DMS79 (cell line): ENCODE data around the gene DKK3.

Experiments
- DNase-seq: peaks from one replicate; lab custom pipeline; 2025; lab: John Stamatoyannopoulos, UW

DKK3 gene

DNA sequence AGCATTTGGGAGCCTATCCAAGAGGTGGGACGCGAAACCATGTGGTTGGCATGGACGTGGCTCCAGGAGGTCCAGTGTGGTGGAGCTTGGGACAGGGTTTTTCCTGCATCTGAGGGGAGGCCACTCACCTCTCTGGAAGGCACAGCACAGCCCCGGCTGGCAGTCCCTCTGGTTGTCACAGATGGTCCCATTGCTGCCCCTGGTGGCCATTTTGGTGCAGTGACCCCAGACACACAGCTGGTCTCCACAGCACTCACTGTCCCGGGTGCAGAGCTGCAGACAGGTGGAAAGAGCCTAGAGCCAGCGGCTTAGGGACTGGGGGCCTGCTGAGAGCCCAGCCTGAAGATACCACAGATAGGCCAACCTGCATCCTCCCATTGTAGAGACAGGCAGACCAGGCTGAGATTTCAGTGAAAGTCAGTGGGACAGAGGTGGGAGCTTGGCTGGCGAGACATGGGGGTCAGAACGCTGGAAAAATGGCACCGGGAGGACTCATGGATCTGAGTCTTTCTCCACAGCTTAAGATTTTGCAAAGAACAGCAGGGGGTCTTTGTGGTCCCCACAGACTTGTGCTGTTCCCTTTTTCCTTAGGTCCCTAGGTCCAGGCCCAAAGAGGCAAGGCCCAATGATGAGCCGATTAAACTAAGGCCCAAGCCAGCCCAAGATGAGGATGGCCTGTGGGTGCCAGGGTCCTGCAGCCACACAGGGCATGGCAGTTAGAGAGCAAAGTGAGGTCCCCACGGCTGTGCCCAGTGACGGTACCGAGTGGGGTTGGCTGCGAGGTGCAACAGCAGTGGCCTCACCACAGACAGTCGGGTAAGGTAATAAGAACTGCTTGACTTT is 41.4 kb downstream of the DKK3 start:
- DNase-seq = no peak

GRCh38 chr11:11966354-11966741 is 42.1 kb downstream of the DKK3 start:
- no peak for DNase-seq

GRCh38 chr11:11965656-11966353 is 42.6 kb downstream of the DKK3 start:
- DNase-seq = no peak

- DNase-seq = no peak
Measured at GRCh38 chr11:11965192-11965591, 43.2 kb downstream of the DKK3 start.

- no peak for DNase-seq
Measured at GRCh38 chr11:11964774-11965150, 43.7 kb downstream of the DKK3 start.

DNA sequence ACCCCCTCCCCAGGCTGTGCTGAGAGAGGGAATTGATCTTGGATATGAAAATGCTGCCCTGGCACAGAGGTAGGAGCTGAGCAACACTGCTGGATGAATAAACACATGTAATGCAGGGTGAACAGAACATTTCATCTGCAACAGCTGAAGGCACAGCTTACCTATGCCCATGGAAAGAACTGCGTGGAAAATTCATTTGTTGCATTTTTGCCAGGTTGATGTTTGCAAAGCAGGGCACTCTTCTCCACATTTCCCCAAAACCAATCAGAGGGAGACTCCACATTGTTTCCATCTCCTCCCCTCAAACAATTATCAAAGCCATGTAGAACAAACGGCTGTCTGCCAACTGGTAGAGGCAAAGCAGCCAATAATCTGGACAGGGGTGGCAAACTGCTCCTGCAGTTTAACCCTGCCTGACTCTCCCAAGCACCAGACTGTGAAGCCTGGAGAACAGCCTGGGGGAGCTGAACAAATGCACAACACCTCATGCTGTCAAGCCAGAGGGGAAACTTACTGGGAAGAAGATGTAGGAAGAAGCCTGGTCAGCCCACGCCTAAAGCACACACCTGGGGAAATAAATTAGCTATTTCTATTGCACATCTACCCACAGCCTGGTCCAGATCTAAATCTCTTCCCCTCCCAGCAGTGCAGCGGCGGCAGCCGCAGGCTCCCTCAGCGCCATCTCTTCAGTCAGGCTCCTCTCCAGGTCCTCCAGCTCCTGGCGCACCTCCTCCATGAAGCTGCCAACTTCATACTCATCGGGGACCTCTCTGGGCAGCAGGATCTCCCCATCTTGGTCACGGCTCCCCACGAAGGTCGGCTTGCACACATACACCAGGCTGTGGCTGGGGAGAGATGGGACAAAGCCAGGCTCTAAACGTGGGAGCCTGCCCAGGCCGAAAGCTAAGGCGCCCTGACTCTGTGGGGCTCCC is 44.3 kb downstream of the DKK3 start:
- DNase-seq = no peak

DNA sequence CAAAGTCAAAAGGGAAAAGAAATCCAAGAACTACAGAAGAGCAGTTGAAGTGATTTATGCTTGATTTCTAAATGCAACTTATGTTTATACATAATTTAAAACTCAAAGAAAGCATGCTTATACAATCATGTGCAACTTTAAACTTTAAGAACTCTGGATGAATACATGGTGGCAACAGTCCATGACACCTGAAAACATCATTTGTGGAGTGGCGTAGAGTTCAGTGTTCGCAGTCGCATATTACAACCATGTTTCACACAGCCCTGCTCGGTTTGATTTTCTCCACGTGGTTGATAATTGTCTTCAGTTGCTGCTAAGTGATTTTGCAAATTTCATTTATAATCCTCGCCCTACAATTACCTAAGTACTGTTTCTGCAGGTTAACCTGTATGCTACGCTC is 45.4 kb downstream of the DKK3 start:
- DNase-seq = no peak

DNA sequence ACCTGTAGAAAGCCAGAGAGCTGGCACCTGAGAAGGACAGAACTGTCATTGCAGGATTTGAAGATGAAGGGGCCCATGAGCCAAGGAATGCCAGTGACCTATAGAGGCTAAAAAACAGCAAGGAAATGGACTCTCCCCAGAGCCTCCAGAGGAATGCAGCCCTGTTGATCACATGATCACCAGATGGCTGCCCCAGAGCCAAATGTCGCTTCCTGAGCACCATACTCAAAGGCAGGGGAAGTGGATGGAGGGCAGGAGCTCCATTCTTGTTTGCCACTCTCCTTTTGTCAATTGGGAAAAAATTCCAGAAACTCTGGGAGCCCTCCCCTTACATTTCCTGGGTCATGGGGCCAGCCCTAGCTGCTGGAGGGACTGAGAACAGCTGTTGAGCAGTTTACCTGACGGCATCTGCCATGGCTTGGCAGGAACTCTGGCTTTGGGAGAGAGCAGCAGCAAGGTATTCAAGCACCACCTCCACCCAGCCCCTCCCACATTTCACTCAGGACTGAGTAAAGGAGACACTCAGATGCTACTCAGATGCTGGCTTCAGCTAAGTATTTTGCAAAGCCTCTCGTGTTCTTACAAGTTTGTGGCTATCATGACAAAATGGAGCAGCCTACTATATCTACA is 46.9 kb downstream of the DKK3 start:
- no peak for DNase-seq

GRCh38 chr11:11960687-11961086 is 47.7 kb downstream of the DKK3 start:
- DNase-seq = no peak

DNA sequence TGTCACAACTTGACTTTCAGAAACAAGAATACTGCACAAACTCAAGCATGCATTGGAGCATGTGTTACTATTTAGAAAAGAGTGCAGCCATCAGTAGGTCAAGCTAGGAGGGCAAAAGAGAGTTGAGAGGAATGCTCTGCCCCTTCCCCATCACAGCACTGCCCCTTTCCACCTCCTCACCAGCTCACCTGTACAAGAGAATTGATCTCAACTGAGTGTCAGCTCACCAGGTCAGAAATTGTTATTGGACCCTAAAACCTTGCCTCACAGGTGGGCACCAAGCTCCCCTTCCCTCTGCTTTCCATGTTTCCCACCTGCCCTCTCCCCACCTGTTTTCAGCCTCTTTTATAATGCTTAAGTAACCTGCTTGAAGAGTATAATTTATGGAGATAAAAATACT is 48.8 kb downstream of the DKK3 start:
- DNase-seq = no peak

DNA sequence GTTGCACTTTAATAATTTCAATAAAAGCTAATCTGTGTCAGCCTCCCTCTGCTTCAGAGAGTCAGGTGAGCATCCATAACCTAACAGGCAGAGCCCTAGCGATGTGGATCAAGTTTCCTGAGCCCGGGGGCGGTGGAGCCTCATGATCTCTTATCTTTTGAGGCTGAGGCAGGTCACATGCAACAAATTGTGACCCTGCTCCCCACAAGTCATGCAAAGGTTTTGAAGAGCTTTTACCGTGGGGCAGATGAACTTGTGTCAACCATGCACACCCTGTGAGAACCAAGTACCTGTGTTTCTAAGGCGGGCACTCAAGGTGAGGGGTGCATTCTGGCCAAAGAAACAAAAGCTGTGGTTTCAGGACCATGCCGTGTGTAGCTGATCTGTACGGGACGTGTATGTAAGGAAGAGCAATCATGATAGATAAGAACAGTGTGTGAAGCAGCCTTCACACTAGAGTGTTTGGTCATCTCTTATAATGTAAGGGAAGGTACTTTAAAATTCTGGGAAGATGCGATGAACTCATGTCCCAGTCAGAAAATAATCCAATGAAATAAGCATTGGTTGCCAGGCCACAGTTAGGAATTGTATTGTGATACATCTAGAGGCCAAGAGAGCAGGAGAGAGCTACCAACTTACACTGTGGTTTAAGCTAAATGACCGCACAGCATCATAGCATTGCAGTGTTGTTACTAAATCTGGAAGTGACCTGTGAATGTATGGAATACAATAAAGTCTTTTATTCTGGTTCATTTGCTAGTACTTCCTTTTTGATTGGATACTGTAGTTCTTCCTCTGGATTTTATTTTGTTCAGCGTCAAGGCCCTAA is 49.8 kb downstream of the DKK3 start:
- DNase-seq = no peak

- DNase-seq = no peak
Measured at GRCh38 chr11:11956006-11956405, 52.4 kb downstream of the DKK3 start.

DNA sequence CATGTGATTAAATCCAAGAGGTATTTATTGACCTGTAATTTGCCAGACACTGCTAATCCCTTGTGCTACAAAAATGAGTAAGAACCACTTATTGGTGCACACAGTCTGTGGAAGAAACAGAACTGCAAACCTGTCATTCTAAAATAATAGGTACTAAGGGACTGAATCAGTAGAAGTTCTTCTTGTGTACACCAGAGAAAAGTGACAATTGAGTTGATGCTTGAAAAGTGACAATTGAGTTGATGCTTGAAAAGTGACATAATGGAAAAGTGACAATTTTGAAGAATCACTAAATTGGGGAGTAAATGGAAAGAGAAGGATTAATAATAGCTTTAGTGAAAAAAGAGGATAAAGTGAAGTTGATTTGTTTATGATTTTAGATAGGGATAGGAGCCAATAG is 56.4 kb downstream of the DKK3 start:
- no peak for DNase-seq

- DNase-seq = no peak
Measured at GRCh38 chr11:11949482-11949881, 58.9 kb downstream of the DKK3 start.

DNA sequence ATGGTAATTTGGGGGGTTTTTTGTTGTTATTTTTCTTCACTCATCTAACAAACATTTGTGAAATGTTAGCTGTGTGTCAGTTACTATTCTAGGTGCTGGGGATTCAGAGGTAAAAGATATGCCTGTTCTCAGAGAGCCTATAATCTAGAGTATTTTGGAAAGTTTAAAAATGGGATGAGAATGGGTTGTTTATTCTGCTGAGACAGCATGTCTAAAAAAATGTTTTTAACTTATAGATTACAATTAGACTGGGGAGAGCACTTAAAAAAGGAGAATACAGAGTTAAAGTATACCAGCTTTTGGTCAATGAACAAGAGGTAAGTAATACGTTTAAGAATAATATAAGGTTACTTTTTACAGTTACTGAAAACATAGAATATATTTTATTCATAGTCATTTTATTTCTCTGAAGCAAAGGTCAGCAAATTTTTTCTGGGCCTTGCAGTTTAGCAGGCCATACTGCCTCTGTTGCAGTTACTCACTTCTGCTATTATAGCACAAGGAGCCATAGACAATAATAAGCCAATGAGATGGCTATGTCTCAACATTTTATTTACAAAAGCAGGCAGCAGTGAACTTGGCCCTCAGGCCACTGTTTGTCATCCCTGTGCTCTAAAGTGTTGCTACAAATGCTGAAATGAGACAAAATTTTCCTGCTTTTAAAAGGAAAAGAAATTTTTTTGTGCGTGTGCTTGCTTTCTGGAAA is 60.0 kb downstream of the DKK3 start:
- DNase-seq = no peak

- no peak for DNase-seq
Measured at GRCh38 chr11:11947825-11948224, 60.6 kb downstream of the DKK3 start.

GRCh38 chr11:11946878-11947277 is 61.5 kb downstream of the DKK3 start:
- DNase-seq = no peak

- DNase-seq = no peak
Measured at GRCh38 chr11:11946180-11946579, 62.2 kb downstream of the DKK3 start.

DNA sequence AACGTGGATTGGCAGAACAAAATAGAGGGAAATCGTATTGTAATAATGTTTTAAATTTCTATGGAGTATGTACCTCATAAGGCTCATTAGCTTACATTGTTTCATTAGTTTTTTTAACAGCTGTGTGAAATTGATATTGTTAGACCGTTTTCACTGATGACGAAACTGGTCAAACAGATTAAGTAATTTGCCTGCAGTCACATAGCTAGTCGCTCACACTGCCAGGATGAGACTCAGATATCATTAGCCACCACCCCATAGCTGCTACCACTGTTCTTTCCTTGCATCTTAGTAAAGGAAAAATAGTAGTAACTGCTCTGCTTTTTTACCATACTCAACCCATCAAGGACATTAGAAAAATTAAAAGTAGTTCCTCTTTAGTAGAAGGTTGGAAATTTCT is 64.0 kb downstream of the DKK3 start:
- DNase-seq = no peak

DNA sequence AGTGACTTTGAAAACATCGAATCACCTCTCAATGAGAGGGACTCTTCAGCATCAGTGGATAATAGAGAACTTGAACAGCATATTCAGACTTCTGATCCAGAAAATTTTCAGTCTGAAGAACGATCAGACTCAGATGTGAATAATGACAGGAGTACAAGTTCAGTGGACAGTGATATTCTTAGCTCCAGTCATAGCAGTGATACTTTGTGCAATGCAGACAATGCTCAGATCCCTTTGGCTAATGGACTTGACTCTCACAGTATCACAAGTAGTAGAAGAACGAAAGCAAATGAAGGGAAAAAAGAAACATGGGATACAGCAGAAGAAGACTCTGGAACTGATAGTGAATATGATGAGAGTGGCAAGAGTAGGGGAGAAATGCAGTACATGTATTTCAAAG is 65.8 kb downstream of the DKK3 start:
- DNase-seq = no peak

DNA sequence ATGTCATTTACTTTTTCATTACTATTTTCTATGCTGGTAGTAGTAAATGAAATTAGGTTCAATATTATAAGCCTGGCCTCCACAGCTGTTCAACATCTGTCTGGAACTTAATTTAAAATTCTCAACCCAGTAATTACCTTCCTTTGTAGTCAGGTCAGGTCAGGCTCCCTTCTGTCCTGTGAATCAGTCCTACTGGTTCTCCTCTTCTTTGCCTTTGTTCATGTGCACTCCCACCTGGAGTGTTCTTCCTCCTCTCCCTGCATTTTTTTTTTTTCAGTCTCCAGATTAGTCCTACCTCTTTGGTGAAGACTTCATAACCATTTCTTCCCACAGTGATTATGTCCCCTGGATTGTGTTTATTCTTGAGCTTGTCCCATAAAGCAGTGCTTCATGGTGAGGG is 67.9 kb downstream of the DKK3 start:
- no peak for DNase-seq
